HG03378 (cell line): Measurements from ENCODE around the gene ASCL5.

Experiments used
- ATAC-seq: cut with Tn5 transposase; IDR thresholded peaks from one replicate; pipeline ENCODE4 v1.9.1; 2021; ENCODE audit warnings: mild to moderate bottlenecking, moderate library complexity; ENCODE audit not compliant: unreplicated experiment

The ASCL5 gene

DNA sequence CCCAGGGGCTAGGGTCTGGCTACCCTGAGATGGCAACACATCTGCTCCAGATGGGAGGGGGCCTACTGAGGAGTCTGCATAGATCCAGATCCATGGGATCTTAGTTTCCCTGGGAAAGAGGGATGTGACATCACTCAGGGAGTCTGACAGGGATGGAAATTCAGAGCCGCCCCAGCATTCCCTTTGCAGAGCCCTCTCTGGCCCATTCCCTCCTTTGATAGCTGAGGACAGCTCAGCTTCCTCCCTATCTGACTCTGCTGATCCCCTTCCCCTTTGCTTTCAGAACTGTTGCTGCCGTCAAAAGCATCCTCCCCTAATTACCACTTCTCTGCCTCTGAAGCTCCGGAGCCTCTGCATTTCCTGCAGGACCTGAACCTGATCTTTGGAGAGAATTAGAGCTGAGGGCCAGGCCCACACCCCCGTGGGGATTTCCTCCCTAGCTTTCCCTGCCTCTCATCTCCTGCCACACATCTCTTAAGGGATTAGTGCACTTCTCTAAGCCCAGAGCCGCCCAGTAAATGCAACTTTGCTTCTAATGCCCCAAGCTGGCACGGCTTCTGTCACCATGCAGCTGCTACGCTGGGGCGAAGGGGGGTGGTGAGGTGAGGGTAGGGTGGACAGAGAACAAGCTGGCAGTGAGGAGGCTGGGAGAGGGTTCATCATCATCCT lies 9.5 kb upstream of the ASCL5 start:
- ATAC-seq = no peak

DNA sequence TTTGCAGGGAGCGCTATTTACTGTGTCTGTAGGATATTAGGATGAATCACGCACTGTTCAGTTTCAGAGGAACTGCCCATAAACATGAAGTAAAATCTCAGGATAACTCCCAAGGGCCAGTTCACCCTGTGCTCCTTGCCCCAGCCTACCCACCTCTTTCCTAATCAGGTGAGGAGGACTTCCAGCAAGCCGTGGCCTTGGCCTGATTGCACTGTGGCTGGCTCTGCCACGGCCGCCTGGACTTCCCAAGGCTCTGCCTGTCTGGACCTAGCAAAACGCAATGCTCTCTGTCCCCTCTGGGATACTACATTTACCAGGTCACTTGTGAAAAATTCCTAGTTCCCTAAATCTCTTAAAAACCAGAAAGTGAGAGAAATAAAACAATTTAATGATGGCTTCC lies 7.4 kb upstream of the ASCL5 start:
- ATAC-seq = no peak

DNA sequence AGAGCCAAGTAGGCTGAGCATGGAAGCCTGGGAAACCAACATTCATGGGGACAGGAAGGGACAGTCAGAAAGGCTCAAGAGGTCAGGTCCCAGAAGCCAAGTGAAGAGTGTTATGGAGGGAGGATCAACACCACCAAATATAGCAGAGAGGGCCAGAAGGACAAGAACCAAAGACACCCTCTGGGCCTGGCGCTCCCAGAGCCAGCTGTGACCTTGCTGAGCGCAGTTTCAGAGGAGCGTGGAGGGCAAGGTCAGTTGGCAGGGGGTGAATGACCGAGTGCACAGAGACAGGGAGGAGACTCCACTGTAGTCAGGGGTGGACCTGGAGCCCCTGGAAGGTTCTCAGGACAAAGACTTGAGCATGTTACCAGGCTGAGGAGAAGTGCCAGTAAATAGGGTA lies 4.4 kb upstream of the ASCL5 start:
- ATAC-seq = no peak

DNA sequence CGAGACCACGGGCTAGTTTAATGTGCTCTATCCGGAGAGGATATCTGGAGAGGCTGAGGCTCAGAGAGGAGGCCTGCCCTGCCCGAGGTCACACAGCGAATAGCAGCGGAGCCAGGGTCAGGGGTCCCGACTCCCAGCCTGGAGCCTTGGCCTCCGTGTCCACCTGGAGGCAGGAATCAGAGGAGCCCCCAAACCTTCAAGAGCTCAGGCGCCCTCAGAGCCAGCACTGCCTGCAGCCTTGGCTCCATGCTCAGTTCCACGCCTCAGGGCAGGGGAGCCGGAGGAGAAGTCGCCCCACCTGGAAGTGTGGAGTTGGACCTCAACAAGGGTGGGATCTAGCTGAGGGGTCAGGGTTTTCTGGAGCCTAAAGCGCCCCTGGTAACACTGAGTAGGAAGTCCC lies 2.0 kb upstream of the ASCL5 start:
- ATAC-seq = no peak

DNA sequence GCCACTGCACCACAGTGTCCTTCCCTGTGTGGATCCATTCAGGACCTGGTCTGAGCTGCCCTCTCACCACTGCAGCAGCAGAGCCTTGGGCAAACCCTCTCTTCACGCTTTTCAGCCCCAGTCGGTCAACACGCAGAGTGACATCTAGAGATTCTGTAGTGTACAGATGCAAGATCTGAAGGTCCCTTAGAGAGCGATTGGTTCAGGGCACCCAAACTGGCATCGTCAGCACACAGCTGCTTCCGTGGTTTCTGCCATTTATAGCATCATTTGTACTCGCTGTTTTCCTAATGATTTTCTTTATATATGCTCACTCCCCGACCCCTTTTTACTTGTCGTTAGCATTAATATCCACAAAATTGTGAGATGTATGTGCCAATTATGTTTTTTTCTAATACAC lies 1.5 kb upstream of the ASCL5 start:
- ATAC-seq = no peak

DNA sequence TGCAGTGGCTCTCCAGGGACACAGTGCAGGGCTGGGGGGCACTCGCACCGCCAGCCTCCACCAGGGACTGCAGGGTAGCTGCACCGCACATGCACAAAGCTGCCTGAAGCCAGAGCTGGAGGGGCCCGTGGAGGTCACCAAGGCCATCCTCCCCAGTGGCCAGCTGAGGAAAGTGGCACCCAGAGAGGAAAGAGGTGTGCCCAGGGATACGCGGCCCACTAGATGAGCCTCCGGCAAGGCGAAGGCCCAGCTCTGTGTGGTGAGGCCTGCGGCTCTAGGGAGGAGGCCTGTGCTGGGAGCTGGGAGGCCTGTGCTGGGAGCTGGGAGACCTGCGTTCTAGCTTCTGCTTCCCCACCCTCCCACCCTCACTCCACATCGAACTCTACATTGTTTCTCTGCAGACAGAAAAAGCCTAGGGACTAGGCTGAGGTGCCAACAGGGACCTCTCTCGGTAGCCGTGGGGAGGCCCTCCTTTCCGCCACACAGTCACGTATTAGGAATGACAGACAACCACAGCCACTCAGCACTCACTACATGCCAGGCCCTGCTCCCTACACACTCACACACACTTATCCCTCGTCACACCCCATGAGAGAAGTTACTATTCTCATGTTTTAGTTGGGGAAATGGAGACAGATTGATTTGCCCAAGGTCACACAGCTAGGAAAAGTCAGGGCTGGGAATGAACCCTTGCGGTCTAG lies 921 bp upstream of the ASCL5 start:
- no peak for ATAC-seq

DNA sequence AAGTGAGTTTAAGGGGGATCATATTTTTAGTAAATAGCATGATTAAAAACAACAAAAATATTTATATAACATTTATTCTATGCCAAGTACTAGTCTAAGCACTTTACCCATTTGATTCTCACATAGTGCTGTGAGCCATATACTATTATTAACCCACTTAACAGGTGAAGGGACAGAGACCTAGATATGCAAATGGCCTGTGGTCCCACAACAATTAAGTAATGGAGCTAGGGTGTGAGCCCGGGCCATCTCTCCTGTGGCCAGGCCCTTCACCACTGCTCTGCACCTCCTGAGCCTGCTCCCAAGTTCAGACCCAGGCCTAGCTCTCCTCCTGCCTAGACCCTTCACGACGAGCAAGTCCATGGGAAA lies 537 bp downstream of the ASCL5 start:
- ATAC-seq = no peak

DNA sequence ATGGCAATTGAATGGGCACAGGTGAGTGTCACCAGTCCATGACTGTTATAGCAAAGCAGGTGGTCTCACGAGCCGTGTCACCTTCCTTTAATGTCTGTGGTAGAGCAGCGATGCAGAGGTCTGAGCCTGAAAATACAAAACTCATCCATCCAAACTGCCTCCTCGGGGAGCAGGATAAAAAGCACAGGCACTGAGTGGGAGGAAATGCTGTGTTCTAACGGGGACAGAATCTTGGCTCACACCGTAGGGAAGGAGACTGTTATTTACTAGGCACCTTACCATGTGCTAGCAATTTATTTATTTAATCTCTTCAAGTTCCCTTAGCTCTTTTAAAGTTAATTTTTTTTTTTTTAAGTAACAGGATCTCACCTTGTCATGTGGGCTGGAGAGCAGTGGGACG lies 1.2 kb downstream of the ASCL5 start:
- ATAC-seq = no peak

DNA sequence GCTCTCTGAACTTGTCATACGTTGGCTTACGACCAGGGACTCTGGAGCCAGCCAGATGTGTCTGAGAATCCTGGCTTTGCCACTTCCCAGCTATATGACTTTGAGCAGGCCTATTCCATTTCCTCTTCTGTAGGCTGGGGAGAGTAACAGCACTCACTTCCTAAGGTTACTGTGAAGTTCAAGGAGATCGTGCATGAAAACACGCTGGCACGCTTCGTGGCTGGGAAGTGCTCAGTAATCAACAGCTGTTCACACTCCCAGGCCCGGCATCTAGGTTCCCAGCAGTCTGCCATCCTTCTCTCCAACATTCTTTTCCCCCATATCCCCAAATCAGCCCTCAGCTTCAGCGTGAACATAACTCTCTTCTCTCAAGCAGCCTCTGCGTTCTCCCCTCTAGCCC lies 2.0 kb downstream of the ASCL5 start:
- ATAC-seq = no peak

DNA sequence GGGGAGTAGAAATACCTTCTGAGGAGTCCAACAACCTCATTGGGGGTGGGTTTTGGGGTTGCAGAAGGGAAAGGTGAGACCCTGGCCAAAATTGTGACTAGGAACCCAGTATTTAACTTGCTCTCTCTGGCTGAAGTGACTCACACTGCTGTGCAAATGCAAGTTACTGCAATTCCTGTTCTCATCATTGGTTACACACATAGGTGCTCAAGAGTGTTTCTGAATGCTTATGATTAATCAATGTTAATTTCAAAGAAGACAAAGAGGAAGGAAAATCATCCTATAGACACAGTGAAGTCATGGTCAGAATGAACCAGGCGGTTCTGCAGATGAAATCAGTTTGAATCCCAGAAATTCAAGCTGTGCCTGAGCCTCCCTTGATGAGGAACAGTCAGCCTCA lies 3.1 kb downstream of the ASCL5 start:
- no peak for ATAC-seq

DNA sequence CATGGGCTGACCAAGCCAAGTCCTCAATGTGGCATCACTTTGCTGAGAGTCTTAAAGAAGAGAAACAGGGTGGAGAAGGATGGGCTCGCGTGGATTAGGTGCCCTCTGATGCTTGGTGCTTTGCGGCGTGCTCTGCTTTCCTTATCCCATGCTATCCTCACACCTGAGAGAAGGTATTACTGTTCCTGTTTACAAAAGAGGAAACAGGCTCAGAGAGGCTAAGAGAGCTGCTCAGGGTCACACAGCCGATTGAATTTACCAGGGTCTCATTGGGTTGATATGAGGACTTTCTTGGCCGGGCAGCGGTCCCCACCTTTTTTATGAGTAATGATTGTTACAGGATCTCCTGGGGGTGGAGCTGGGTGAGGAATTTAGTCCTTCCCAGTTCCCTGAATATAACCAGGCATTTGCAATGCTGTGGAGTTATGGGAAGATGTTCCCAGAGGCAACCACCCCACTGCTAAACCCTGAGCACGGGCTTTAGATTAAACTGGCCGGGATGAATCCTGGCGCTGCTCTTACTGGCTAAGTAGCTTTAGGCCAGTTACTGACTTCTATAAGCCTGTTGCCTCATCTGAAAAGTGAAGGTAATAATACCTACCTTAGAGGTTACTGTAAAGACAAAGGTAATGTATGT lies 4.5 kb downstream of the ASCL5 start:
- no peak for ATAC-seq

DNA sequence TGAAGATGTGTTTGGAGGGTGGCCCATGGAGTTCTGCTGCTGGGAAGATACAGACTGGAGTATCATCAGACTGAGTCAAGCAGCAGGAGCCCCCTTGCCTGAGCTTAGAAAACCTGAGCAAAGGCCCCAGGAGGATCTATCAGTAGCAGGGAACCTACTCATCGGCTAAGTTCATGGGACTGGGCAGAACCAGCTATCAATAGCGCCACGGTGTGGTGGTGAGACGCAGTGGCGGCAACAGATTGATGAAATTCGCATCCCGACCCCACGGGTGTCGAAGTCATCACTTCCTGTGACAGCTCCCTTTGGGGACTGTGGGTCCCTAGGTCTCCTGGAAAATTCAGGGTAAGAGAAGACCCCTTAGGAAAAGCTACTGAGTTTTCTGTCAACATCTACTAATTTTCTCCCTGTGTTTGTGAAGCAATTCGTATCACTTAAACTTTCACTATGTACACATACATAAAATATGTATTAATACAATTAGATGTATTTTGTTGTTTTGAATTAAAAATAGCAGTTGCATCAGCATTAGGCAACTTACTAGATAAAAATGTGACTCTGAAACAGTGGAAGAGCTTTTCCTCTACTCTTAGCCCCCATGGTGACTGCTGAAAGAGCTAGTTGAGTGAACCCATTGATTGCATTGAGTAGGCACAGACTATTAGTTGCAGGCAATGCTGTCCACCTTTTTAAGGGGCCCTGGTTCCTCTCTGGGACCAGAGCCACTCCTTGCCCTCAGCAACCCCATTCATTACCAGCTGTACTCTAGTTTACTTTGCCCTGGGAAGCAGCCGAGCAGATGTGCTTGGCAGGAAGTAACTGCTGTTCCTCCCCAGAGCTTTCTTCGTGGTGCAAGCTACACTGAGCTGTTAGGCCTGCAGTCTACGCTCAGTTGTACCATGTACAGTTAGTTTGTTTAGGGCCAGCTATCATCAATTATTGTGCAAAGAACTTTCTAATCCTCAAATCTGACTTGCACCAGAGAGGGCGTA lies 7.5 kb downstream of the ASCL5 start:
- ATAC-seq = no peak

DNA sequence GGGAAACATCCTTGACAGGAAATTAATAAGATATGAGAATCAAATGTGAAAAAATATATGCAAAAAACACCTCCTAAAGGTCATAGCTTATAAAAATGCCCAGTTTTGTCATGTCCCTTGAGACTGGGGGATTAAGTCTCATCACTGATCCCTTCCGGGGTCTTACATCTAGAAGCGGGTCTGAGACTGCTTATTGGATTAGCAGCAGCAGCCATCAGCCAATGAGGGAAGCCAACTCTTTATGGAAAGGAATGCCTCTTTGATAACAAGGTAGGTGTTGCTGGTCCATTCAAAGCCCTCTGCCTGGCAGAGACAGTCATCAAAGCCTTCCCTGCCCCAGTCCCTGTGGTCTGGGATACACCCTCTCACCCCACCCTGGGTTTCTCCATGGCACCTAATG lies 10.9 kb downstream of the ASCL5 start:
- no peak for ATAC-seq

DNA sequence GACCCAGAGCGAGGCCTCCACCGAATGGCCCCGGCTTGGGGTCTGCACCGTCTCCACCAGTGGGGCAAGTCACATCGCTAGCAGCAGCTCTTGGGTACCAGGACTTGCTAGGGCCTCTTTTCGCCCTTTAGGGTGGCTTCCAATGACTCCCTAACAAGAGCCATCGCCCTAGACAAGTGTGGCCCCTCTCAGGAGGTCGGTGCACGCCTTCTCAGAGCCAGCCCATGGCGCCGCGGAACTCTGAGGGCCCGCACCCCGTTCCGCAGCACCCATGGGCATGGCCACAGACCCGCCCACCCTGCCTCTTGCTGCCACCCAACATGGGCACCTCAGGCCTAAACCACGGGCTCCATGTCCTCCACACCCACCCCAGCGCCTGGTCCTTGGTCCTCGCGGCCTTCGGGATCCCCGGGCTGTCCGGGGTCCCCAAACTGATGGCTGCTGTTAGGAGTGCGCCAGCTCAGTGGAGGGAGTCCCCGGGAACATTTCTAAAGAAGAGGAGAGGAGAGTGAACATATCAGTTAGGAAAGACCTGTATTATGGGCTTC lies 11.5 kb downstream of the ASCL5 start:
- no peak for ATAC-seq

DNA sequence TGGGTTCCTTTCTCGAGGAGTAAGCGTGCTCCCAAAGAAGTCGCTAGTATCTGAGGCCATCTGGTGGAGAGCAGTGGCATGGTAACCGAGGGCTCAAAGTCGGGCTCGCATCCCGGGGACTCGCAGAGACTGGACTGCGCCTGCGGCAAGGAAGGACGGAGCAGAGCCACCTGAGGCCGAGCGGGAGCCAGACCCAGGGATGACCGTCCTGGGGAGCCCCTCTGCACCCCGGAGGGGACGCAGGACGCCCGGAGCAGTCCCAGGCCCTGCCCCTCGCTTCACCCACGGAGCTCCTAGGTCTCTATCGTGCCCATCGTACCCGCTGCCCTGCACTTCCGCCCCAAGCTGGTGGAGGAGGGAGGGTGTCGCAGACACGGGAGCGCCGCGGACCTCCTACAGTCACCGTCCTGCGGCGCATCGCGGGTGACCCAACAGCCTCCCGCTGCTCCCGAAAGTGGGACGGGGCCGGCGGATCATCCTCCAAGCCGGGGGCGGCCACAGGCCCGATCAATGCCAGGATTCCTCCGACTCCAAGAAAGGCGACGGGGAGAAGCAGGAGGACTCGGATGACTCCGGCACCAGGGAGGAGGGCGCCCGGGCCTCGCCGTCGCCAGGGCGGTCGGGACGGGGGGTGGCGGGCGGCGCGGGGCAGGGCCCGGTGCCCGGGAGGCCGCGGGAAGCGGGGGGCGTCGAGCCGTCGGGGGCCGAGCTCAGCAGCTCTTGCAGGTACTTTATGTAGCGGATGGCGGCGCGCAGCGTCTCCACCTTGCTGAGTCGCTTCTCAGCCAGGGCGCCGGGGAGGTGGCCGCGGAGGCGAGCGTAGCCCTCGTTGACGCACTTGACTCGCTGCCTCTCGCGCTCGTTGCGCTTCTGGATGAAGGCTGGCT lies 12.5 kb downstream of the ASCL5 start:
- peak; percentile 90 for ATAC-seq

DNA sequence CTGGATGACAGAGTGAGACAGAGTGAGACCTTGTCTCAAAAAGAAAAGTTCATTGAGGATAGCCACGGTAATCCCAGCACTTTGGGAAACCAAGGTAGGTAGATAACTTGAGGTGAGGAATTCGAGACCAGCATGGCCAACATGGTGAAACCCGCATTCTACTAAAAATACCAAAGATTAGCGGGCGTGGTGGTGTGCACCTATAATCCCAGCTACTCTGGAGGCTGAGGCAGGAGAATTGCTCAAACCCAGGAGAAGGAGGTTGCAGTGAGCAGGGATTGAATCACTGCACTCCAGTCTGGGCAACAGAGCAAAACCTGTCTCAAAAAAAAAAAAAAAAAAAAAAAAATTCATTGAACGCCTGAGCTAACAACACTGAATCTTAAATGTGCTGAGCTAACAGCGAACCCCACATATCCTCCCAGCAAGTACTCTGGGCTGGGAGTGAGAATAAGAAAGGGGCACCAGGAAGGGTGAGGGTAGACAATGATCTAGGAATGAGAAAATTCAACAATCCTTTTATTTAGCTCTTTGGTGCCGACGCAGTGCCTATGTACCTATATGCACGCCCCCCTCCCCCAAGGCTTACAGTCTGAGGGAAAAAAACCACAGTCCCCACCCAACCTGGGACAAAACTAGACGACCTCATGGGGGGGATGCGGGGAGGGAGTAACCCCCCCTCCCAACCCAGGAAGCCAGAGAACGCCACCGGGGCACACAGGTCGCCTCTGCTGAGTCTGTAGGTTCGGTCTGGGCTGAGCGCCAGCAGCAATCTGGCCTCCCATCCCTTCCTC lies 13.3 kb downstream of the ASCL5 start:
- no peak for ATAC-seq

DNA sequence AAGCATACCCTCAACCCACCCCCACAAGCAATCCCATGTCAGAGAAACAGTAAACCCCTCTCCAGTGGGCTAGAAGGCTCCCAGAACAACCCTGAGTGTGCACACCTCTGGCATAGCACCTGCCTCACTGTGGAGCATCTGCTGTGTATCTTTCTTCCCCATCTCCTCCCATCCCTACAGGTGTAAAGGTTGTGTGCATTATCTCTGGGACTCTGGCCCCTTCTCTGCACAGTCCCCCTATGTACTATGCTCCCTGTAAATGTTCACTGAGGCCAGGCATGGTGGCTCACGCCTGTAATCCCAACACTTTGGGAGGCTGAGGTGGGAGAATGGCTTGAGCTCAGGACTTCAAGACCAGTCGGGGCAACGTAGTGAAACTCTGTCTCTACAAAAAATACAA lies 14.1 kb downstream of the ASCL5 start:
- ATAC-seq = no peak

DNA sequence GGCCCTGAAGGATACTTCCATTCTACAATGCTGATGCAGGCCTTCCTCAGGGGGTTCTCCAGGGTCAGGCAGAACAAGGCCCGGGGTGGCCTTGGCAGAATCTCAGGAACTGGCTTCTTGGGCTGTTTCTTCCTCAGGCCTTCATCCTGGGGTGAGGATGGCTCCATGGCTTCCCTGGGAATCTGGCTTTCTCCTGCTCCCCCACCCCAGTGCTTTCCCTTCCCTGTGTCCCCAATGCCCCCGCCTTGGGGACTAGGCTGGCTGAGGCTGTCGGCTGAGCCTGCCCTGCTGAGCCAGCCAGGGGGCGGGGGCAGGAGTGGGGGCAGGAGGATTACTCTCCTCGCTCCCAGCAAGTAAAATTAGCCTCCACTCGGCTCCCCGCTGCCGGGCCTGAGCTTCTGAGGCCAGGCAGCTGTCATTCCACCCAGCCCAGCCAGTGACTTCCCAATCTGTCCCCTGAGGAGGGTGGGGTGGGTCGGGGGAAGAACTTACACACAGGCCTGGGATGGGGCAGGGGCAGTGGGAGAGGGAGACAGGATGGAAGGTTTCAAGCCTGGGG lies 14.7 kb downstream of the ASCL5 start, which contains the start of gene CACNA1S:
CACNA1S (minus strand) TSS at position 254 of the 559 bp plus-strand sequence; CDS start at position 167, 87 bp downstream.
- no peak for ATAC-seq

DNA sequence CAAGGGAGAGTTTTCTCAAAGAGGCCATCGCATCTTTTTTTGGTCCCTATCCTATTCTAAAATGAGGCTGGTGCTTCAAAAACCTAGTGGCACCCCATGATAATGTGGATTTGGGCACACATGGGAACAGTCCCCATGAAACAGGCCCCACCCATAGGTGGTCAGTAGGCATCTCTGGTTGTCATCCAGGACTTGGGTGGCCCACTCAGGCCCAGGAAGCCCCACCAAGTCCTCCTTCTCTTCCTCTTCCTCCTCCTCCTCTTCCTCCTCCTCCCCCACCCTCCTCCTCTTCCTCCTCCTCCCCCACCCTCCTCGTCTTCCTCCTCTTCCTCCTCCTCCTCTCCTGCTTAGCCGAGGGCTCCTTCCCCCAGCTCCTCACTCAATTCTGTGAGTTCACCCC lies 15.3 kb downstream of the ASCL5 start:
- ATAC-seq = no peak
